Measurements from ENCODE around the gene ANKLE1.
A peak's percentile ranks its signal among the peaks of the same experiment; 100 is the strongest.

Gene ANKLE1

DNA sequence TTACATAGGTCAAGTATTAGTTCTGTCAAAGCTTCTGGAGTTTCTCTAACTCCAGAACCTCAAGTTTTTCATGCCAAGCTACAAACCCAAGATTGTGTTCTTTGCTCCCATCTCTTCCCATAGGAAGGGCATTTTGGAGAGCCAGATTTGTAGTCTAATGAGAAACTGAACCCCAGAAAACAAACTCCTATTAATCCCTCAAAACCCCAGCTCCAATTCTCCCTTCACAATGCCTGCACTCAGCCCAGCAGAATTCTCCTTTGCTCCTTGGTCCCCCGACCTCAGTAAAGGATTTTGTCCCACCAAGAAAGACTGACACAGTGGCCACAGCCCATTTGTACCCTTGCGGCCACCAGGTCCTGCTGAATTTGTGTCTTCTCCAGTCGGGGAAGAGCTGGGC is 25.6 kb upstream of the ANKLE1 start:
- no peak overlapping the region for H3K27ac ChIP-seq (replicated peaks; ENCODE audit: low read length)
- no CpG with 5 or more reads among the region's 3 CpGs for WGBS, 2 donors (ENCODE audit: extremely low coverage in 2 of 2, insufficient read length in 2 of 2, insufficient replicate concordance in 1 of 2)
- H3K27me3 ChIP-seq (ENCODE audit: control insufficient read depth in 3 of 3, insufficient read depth in 3 of 3, low read depth in 1 of 3, low read length in 3 of 3): peaks cover 0 to 2% (median 0%) of the 10 kb centered on the region in 3 experiments
- H3K9ac ChIP-seq (ENCODE audit: low read depth, low read length, poor library complexity): no peak overlapping the region
- H3K4me1 ChIP-seq (ENCODE audit: control insufficient read depth in 2 of 2, insufficient read depth in 1 of 2, low read depth in 1 of 2, low read length in 2 of 2): peaks cover 0 to 2% of the 10 kb centered on the region in 2 donors
- H3K9me3 ChIP-seq (replicated peaks in 1 of 2; ENCODE audit: control insufficient read depth in 2 of 2, insufficient read depth in 1 of 2, low read depth in 1 of 2, low read length in 2 of 2): peaks cover 0 to 19% of the 10 kb centered on the region in 2 donors
- no peak overlapping the region for H3K4me2 ChIP-seq (ENCODE audit: insufficient read depth, low read length, poor library complexity, severe bottlenecking)
- no peak overlapping the region for H2BK15ac ChIP-seq (ENCODE audit: low read length)
- no peak overlapping the region for H2AK5ac ChIP-seq (ENCODE audit: low read depth, low read length)
- DNase-seq (ENCODE audit: low spot score): no peak
- H3K18ac ChIP-seq (ENCODE audit: low read length): no peak overlapping the region
- H2AFZ ChIP-seq (ENCODE audit: low read length): no peak overlapping the region
- no peak overlapping the region for H2BK12ac ChIP-seq (ENCODE audit: low read length)
- no peak overlapping the region for H4K8ac ChIP-seq (ENCODE audit: low read depth, low read length)
- H3K23ac ChIP-seq (ENCODE audit: low read depth, low read length, poor library complexity): no peak overlapping the region
- H4K91ac ChIP-seq (ENCODE audit: low read depth, low read length, poor library complexity): no peak overlapping the region
- no peak overlapping the region for H2BK120ac ChIP-seq (ENCODE audit: low read depth, low read length)
- H3K79me1 ChIP-seq (ENCODE audit: low read depth, low read length): no peaks in the 10 kb centered on the region
- no peak overlapping the region for H3K4me3 ChIP-seq (ENCODE audit: low read length in 2 of 2)
- no peak overlapping the region for H3K14ac ChIP-seq (ENCODE audit: low read length)
- no peaks in the 10 kb centered on the region for H3K36me3 ChIP-seq (replicated peaks in 1 of 2; ENCODE audit: control insufficient read depth in 2 of 2, insufficient read depth in 2 of 2, low read length in 2 of 2)
- no peak overlapping the region for H3K4ac ChIP-seq (ENCODE audit: low read length)
- no peak overlapping the region for H2BK5ac ChIP-seq (ENCODE audit: low read length)

DNA sequence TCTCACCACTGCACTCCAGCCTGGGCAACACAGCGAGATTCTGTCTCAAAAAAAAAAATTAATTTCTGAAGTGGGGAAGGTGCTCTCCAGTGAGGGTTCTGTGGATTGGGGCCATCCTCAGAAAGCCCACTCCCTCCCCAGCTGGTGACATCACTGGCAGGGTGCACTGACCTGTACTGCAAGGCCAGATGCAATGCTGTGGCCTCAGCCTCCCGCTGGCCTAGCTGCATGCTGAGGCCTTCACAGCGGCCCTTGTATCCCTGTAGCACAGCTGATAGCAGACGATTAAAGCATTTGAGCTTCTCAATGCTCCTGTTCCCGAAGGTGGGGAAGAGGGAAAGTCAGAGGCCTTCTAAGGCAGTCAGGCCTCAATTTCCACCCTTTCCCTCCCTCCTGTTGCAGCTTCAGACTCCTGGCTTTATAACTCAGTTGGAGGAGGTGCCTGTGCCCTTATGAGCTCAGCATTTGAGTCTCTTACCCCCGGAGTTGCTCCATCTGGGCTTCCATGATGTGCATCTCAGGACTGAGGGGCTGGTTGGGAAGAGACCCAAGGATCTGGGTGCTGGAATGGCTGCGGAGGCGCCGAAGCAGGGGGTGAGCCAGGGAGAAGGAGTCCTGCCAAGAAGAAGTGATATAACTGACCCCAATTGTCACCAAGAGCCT is 22.5 kb upstream of the ANKLE1 start:
- peaks cover 0 to 19% of the 10 kb centered on the region in 2 donors for H3K9me3 ChIP-seq (replicated peaks in 1 of 2; ENCODE audit: control insufficient read depth in 2 of 2, insufficient read depth in 1 of 2, low read depth in 1 of 2, low read length in 2 of 2)

DNA sequence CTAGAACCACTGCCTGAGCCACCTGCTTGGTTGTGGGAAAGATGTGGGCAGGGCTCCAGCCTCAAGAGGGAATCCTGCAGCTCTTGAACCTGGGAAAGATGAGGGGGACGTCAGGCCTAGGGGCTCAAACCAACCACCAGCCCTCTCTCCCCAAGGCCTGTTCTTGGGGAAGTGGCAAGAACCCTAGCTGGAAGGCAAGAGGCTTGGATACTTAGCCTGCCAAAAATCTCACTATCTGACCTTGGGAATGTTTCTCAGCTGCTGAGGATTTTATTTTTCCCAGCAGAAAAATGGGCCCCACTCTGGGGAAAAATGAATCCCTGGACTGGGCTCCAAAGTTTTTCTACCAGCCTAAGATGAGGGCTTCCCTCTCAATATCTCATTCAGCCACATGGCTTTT is 21.8 kb upstream of the ANKLE1 start:
- Histone ChIP-seq H3K4me2 (ENCODE audit: insufficient read depth, low read length, poor library complexity, severe bottlenecking) (no peak overlapping the region), H3K4me1 (ENCODE audit: control insufficient read depth in 2 of 2, insufficient read depth in 1 of 2, low read depth in 1 of 2, low read length in 2 of 2) (peaks cover 0 to 9% of the 10 kb centered on the region in 2 donors), H4K91ac (ENCODE audit: low read depth, low read length, poor library complexity) (no peak overlapping the region), H3K23ac (ENCODE audit: low read depth, low read length, poor library complexity) (no peak overlapping the region), H2BK5ac (ENCODE audit: low read length) (no peak overlapping the region), H3K4ac (ENCODE audit: low read length) (no peak overlapping the region), H3K4me3 (ENCODE audit: low read length in 2 of 2) (no peak overlapping the region), H2AK5ac (ENCODE audit: low read depth, low read length) (no peak overlapping the region), H3K14ac (ENCODE audit: low read length) (no peak overlapping the region), H4K8ac (ENCODE audit: low read depth, low read length) (no peak overlapping the region), H2BK15ac (ENCODE audit: low read length) (no peak overlapping the region), H2AFZ (ENCODE audit: low read length) (no peak overlapping the region), H3K18ac (ENCODE audit: low read length) (no peak overlapping the region), H2BK12ac (ENCODE audit: low read length) (no peak overlapping the region), H3K9ac (ENCODE audit: low read depth, low read length, poor library complexity) (no peak overlapping the region), H2BK120ac (ENCODE audit: low read depth, low read length) (no peak overlapping the region), H3K27ac (replicated peaks; ENCODE audit: low read length) (no peak overlapping the region), H3K9me3 (replicated peaks in 1 of 2; ENCODE audit: control insufficient read depth in 2 of 2, insufficient read depth in 1 of 2, low read depth in 1 of 2, low read length in 2 of 2) (peaks cover 0 to 19% of the 10 kb centered on the region in 2 donors), H3K36me3 (replicated peaks in 1 of 2; ENCODE audit: control insufficient read depth in 2 of 2, insufficient read depth in 2 of 2, low read length in 2 of 2) (no peaks in the 10 kb centered on the region), H3K79me1 (ENCODE audit: low read depth, low read length) (no peaks in the 10 kb centered on the region), H3K27me3 (ENCODE audit: control insufficient read depth in 3 of 3, insufficient read depth in 3 of 3, low read depth in 1 of 3, low read length in 3 of 3) (peaks cover 0 to 2% (median 0%) of the 10 kb centered on the region in 3 experiments)
- no peak for DNase-seq (ENCODE audit: low spot score)
- WGBS, 2 donors (ENCODE audit: extremely low coverage in 2 of 2, insufficient read length in 2 of 2, insufficient replicate concordance in 1 of 2): no CpG with 5 or more reads among the region's 1 CpG

More for the DNA sequence above, 22.5 kb upstream of the ANKLE1 start:
- no peak overlapping the region for H3K23ac ChIP-seq (ENCODE audit: low read depth, low read length, poor library complexity)
- no peak overlapping the region for H3K27ac ChIP-seq (replicated peaks; ENCODE audit: low read length)
- H3K4ac ChIP-seq (ENCODE audit: low read length): no peak overlapping the region
- no peak overlapping the region for H4K91ac ChIP-seq (ENCODE audit: low read depth, low read length, poor library complexity)
- no peak overlapping the region for H3K4me3 ChIP-seq (ENCODE audit: low read length in 2 of 2)
- no peaks in the 10 kb centered on the region for H3K79me1 ChIP-seq (ENCODE audit: low read depth, low read length)
- H3K18ac ChIP-seq (ENCODE audit: low read length): no peak overlapping the region
- no peak overlapping the region for H2AK5ac ChIP-seq (ENCODE audit: low read depth, low read length)
- no peak overlapping the region for H2BK5ac ChIP-seq (ENCODE audit: low read length)
- H3K27me3 ChIP-seq (ENCODE audit: control insufficient read depth in 3 of 3, insufficient read depth in 3 of 3, low read depth in 1 of 3, low read length in 3 of 3): peaks cover 0 to 2% (median 0%) of the 10 kb centered on the region in 3 experiments
- H2BK120ac ChIP-seq (ENCODE audit: low read depth, low read length): no peak overlapping the region
- DNase-seq (ENCODE audit: low spot score): no peak
- H2BK12ac ChIP-seq (ENCODE audit: low read length): no peak overlapping the region
- H2AFZ ChIP-seq (ENCODE audit: low read length): peak overlapping the region; percentile 53
- no peak overlapping the region for H3K4me2 ChIP-seq (ENCODE audit: insufficient read depth, low read length, poor library complexity, severe bottlenecking)
- H4K8ac ChIP-seq (ENCODE audit: low read depth, low read length): no peak overlapping the region
- WGBS, 2 donors (ENCODE audit: extremely low coverage in 2 of 2, insufficient read length in 2 of 2, insufficient replicate concordance in 1 of 2): no CpG with 5 or more reads among the region's 9 CpGs
- no peak overlapping the region for H3K14ac ChIP-seq (ENCODE audit: low read length)
- H3K36me3 ChIP-seq (replicated peaks in 1 of 2; ENCODE audit: control insufficient read depth in 2 of 2, insufficient read depth in 2 of 2, low read length in 2 of 2): no peaks in the 10 kb centered on the region
- H3K4me1 ChIP-seq (ENCODE audit: control insufficient read depth in 2 of 2, insufficient read depth in 1 of 2, low read depth in 1 of 2, low read length in 2 of 2): peaks cover 0 to 2% of the 10 kb centered on the region in 2 donors
- no peak overlapping the region for H3K9ac ChIP-seq (ENCODE audit: low read depth, low read length, poor library complexity)
- no peak overlapping the region for H2BK15ac ChIP-seq (ENCODE audit: low read length)

DNA sequence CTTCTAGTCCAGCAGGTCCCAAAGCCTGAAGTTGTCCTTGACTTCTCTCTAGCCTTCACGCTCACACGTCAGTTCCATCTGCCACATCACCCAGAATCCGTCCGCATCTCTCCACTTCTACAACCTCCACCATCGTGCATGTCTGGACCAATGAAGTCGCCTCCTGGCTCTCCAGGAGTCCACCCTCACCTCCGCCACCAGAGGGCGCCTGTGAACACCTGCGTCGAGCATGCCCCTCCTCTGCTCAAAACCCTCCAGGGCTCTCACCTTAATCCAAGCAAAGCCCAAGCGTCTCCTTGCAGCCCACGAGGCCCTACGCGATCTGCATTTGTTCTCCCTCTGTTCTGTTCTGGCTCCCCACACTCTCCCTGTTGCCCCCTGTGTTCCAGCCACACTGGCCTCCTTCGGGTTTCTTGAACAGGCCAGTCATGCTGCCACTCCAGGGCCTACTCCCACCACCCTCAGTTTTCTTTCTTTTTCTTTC is 20.8 kb upstream of the ANKLE1 start:
- no peak overlapping the region for H4K91ac ChIP-seq (ENCODE audit: low read depth, low read length, poor library complexity)
- H2BK5ac ChIP-seq (ENCODE audit: low read length): no peak overlapping the region
- H3K4ac ChIP-seq (ENCODE audit: low read length): no peak overlapping the region
- no peak overlapping the region for H3K14ac ChIP-seq (ENCODE audit: low read length)
- H3K36me3 ChIP-seq (replicated peaks in 1 of 2; ENCODE audit: control insufficient read depth in 2 of 2, insufficient read depth in 2 of 2, low read length in 2 of 2): no peaks in the 10 kb centered on the region
- H3K18ac ChIP-seq (ENCODE audit: low read length): no peak overlapping the region
- H2AK5ac ChIP-seq (ENCODE audit: low read depth, low read length): no peak overlapping the region
- WGBS, 2 donors (ENCODE audit: extremely low coverage in 2 of 2, insufficient read length in 2 of 2, insufficient replicate concordance in 1 of 2): no CpG with 5 or more reads among the region's 15 CpGs
- no peak overlapping the region for H3K27ac ChIP-seq (replicated peaks; ENCODE audit: low read length)
- peak; percentile 58 for DNase-seq (ENCODE audit: low spot score)
- H2BK15ac ChIP-seq (ENCODE audit: low read length): no peak overlapping the region
- H2BK12ac ChIP-seq (ENCODE audit: low read length): no peak overlapping the region
- no peak overlapping the region for H3K9ac ChIP-seq (ENCODE audit: low read depth, low read length, poor library complexity)
- no peak overlapping the region for H3K4me3 ChIP-seq (ENCODE audit: low read length in 2 of 2)
- no peak overlapping the region for H3K23ac ChIP-seq (ENCODE audit: low read depth, low read length, poor library complexity)
- peaks cover 0 to 2% (median 0%) of the 10 kb centered on the region in 3 experiments for H3K27me3 ChIP-seq (ENCODE audit: control insufficient read depth in 3 of 3, insufficient read depth in 3 of 3, low read depth in 1 of 3, low read length in 3 of 3)
- peak overlapping the region; percentile 91 for H2AFZ ChIP-seq (ENCODE audit: low read length)
- H4K8ac ChIP-seq (ENCODE audit: low read depth, low read length): no peak overlapping the region
- H2BK120ac ChIP-seq (ENCODE audit: low read depth, low read length): no peak overlapping the region
- no peak overlapping the region for H3K4me2 ChIP-seq (ENCODE audit: insufficient read depth, low read length, poor library complexity, severe bottlenecking)
- no peaks in the 10 kb centered on the region for H3K79me1 ChIP-seq (ENCODE audit: low read depth, low read length)
- H3K4me1 ChIP-seq (ENCODE audit: control insufficient read depth in 2 of 2, insufficient read depth in 1 of 2, low read depth in 1 of 2, low read length in 2 of 2): peaks cover 0 to 10% of the 10 kb centered on the region in 2 donors
- peaks cover 0 to 19% of the 10 kb centered on the region in 2 donors for H3K9me3 ChIP-seq (replicated peaks in 1 of 2; ENCODE audit: control insufficient read depth in 2 of 2, insufficient read depth in 1 of 2, low read depth in 1 of 2, low read length in 2 of 2)
